Measurements from ENCODE around the gene PPP1R14C. TPM values are rescaled to one million over a fixed set of nuclear protein-coding genes. Genes with fewer than 3 reads are reported as not detected.

PPP1R14C gene
- total and polyA plus RNA-seq, 2 donors (not counting 3 experiments of a cell fraction or from before 2014, with no cell fraction given), result not detected

GRCh38 chr6:150126641-150127291, 16.1 kb upstream of the PPP1R14C start:
- no peaks in the 10 kb centered on the region for H3K27me3 ChIP-seq (ENCODE audit: control insufficient read depth in 2 of 2, insufficient read depth in 2 of 2, low read length in 2 of 2)
- dilution Hi-C loops (cut with MboI; ENCODE audit: extremely low pct_ligation_motif_present, low sequenced_read_pairs) (no loop called here), intact Hi-C loops (cut with micrococcal nuclease) (no loop called here)
- no peak overlapping the region for H3K9ac ChIP-seq (replicated peaks; ENCODE audit: extremely low read depth, insufficient read depth, low read length)
- H3K27ac ChIP-seq (ENCODE audit: insufficient read depth, low read depth, low read length), result no peak overlapping the region
- no peaks in the 10 kb centered on the region for H4K20me1 ChIP-seq (replicated peaks; ENCODE audit: control insufficient read depth, extremely low read depth, insufficient read depth, low read length)
- no TSS peak for BruUV-seq (replicated peaks)
- TF ChIP-seq MYC (IDR thresholded peaks at IDR 0.05; ENCODE audit: low read depth, low read length) (no peak), GATA2 (IDR thresholded peaks at IDR 0.05; ENCODE audit: insufficient read depth, insufficient read length, low read depth, low read length) (no peak), EZH2 (IDR thresholded peaks at IDR 0.05; ENCODE audit: borderline replicate concordance, low read depth, low read length, severe bottlenecking) (no peak), MAX (IDR thresholded peaks at IDR 0.05; ENCODE audit: insufficient read depth, insufficient read length) (no peak), POLR2AphosphoS5 (IDR thresholded peaks at IDR 0.05; ENCODE audit: insufficient read depth, low read depth, low read length) (no peak), CTCF (IDR thresholded peaks at IDR 0.05; ENCODE audit: extremely low read depth in 1 of 2, insufficient read depth in 1 of 2, low read depth in 1 of 2, low read length in 2 of 2) (no peak), FOS (IDR thresholded peaks at IDR 0.05; ENCODE audit: borderline replicate concordance, insufficient read depth, low read length) (no peak), JUN (IDR thresholded peaks at IDR 0.05; ENCODE audit: borderline replicate concordance, insufficient read depth, insufficient read length, low read depth) (no peak), POLR2A (IDR thresholded peaks at IDR 0.05; ENCODE audit: low read depth, low read length) (no peak)
- DNase-seq (ENCODE audit: low read depth, low spot score) (no peak), FAIRE-seq (no peak)
- no peak overlapping the region for H3K4me3 ChIP-seq (replicated peaks in 1 of 3; ENCODE audit: insufficient read depth in 1 of 3, low read depth in 1 of 3, low read length in 3 of 3)
- no peak overlapping the region for H3K4me2 ChIP-seq (ENCODE audit: insufficient read depth, low read length)
- ChIA-PET CTCF (interaction anchor here (1.0 kb wide), 1 partner anchor 269 kb away, joined by 3 read pairs; no protein-coding TSS in a partner anchor), POLR2A (no interaction called here)
- H3K36me3 ChIP-seq (ENCODE audit: control insufficient read depth in 2 of 2, extremely low read depth in 1 of 2, insufficient read depth in 2 of 2, low read length in 2 of 2), result no peaks in the 10 kb centered on the region
- H3K4me1 ChIP-seq (ENCODE audit: control insufficient read depth, extremely low read depth, insufficient read depth, low read length), result no peaks in the 10 kb centered on the region
- H2AFZ ChIP-seq (ENCODE audit: low read depth, low read length), result no peak overlapping the region
- no peaks in the 10 kb centered on the region for H3K79me2 ChIP-seq (ENCODE audit: control insufficient read depth, insufficient read depth, low read length)
- no peaks in the 10 kb centered on the region for H3K9me3 ChIP-seq (replicated peaks; ENCODE audit: control insufficient read depth, insufficient read depth, low read length)
- no peaks in the 10 kb centered on the region for H3K9me1 ChIP-seq (replicated peaks; ENCODE audit: control insufficient read depth, extremely low read depth, insufficient read depth, low read length)

Data from endothelial cell of umbilical vein (primary cell).